MM.1S (cell line): ENCODE results near the gene ELP2.

ENCODE experiments used
- DNase-seq: peaks from one replicate; pipeline ENCODE4 v3.0.0-alpha.2; 2015
- H2AFZ ChIP-seq: fragments of 300-600 bp; sonication (generic); 2 replicates; pipeline ENCODE4 v1.6.0; 2016; ENCODE audit warnings: antibody characterized with exemption, low read length
- H3F3A ChIP-seq: fragments of 300-600 bp; sonication (generic); 2 replicates; pipeline ENCODE4 v1.6.1; 2016; ENCODE audit warnings: mild to moderate bottlenecking, antibody characterized with exemption, low read length, moderate library complexity, mixed read lengths; ENCODE audit not compliant: insufficient read depth
- H3K27ac ChIP-seq: fragments of 300-600 bp; sonication (generic); 2 replicates; pipeline ENCODE4 v1.5.1; 2016; ENCODE audit warnings: mild to moderate bottlenecking, low read length
- H3K27me3 ChIP-seq: fragments of 300-600 bp; sonication (generic); replicated peaks from 2 replicates; pipeline ENCODE4 v1.6.0; 2016; ENCODE audit warnings: low read length; ENCODE audit not compliant: insufficient read depth
- H3K36me3 ChIP-seq: fragments of 300-600 bp; sonication (generic); replicated peaks from 2 replicates; pipeline ENCODE4 v1.6.1; 2016; ENCODE audit warnings: mild to moderate bottlenecking, low read length, mixed read lengths; ENCODE audit not compliant: insufficient read depth
- H3K4me1 ChIP-seq: fragments of 300-600 bp; sonication (generic); 2 replicates; pipeline ENCODE4 v1.6.1; 2016; ENCODE audit warnings: low read length, mixed read lengths
- H3K4me2 ChIP-seq: fragments of 300-600 bp; sonication (generic); 2 replicates; pipeline ENCODE4 v1.6.0; 2016; ENCODE audit warnings: low read depth, low read length
- H3K4me3 ChIP-seq: fragments of 300-600 bp; sonication (generic); 2 replicates; pipeline ENCODE4 v1.5.1; 2016; ENCODE audit warnings: low read length, mixed read lengths
- H3K79me2 ChIP-seq: fragments of 300-600 bp; sonication (generic); 2 replicates; pipeline ENCODE4 v1.6.1; 2016; ENCODE audit warnings: mixed run types, low read length, mixed read lengths
- H3K9ac ChIP-seq: fragments of 300-600 bp; sonication (generic); 2 replicates; pipeline ENCODE4 v1.6.1; 2016; ENCODE audit warnings: low read length, mixed read lengths
- H3K9me2 ChIP-seq: fragments of 300-600 bp; sonication (generic); replicated peaks from 2 replicates; pipeline ENCODE4 v1.6.1; 2016; ENCODE audit warnings: mild to moderate bottlenecking, low read length, mixed read lengths; ENCODE audit not compliant: insufficient read depth
- H3K9me3 ChIP-seq: fragments of 300-600 bp; sonication (generic); replicated peaks from 2 replicates; pipeline ENCODE4 v1.6.1; 2016; ENCODE audit warnings: mild to moderate bottlenecking, low read length, mixed read lengths; ENCODE audit not compliant: insufficient read depth
- H4K20me1 ChIP-seq: fragments of 300-600 bp; sonication (generic); 2 replicates; pipeline ENCODE4 v1.6.1; 2016; ENCODE audit warnings: mild to moderate bottlenecking, low read length, moderate library complexity, mixed read lengths; ENCODE audit not compliant: insufficient read depth
- EZH2 ChIP-seq: fragments of 300-600 bp; sonication (generic); optimal IDR thresholded peaks from 2 replicates; pipeline ENCODE3; 2017; ENCODE audit warnings: low read depth, mild to moderate bottlenecking, antibody characterized with exemption, low read length, mixed read lengths
- EZH2phosphoT487 ChIP-seq: fragments of 300-600 bp; sonication (generic); IDR thresholded peaks from 2 replicates; pipeline ENCODE4 v1.6.1; 2018; ENCODE audit warnings: antibody characterized with exemption, low read length
- TF ChIP-seq, protein P1 (sequence below): fragments of 300-600 bp; sonication (generic); IDR thresholded peaks from 2 replicates; pipeline ENCODE4 v1.5.1; 2016; ENCODE audit warnings: antibody characterized with exemption, low read length, mixed read lengths

Gene ELP2

DNA sequence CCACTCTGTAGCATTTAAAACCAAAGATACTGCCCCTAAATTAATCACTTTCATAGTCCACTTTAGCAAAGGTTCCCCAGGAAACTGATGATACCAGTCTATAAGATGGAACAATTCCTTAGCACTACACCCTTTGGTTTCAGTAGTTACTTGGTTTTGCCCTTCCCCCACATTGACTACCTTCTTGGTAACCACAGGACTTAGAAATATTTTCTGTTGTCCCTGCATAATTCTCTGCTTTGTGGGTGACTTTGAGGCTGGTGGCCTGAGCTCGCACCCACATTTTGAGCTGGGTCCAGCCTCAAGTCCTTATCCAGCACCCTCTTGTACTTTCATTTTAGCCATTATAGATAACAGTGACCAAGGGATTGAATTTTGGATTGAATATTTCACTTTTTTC, 23.1 kb downstream of the ELP2 start:
- H3K79me2 ChIP-seq = peaks cover 7% of the 10 kb centered on the region
- peaks cover 17% of the 10 kb centered on the region for H3F3A ChIP-seq
- H3K27me3 ChIP-seq = no peaks in the 10 kb centered on the region
- H3K9me2 ChIP-seq = no peaks in the 10 kb centered on the region
- TF ChIP-seq, protein P1, sequence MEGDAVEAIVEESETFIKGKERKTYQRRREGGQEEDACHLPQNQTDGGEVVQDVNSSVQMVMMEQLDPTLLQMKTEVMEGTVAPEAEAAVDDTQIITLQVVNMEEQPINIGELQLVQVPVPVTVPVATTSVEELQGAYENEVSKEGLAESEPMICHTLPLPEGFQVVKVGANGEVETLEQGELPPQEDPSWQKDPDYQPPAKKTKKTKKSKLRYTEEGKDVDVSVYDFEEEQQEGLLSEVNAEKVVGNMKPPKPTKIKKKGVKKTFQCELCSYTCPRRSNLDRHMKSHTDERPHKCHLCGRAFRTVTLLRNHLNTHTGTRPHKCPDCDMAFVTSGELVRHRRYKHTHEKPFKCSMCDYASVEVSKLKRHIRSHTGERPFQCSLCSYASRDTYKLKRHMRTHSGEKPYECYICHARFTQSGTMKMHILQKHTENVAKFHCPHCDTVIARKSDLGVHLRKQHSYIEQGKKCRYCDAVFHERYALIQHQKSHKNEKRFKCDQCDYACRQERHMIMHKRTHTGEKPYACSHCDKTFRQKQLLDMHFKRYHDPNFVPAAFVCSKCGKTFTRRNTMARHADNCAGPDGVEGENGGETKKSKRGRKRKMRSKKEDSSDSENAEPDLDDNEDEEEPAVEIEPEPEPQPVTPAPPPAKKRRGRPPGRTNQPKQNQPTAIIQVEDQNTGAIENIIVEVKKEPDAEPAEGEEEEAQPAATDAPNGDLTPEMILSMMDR = no peak
- TF ChIP-seq EZH2 = no peak
- TF ChIP-seq EZH2phosphoT487 = no peak
- H3K9me3 ChIP-seq = no peaks in the 10 kb centered on the region
- no peak overlapping the region for H2AFZ ChIP-seq
- no peaks in the 10 kb centered on the region for H4K20me1 ChIP-seq
- peak; percentile 33 for DNase-seq
- peak overlapping the region; percentile 21; the same call in 1 of the 2 replicates for H3K27ac ChIP-seq
- no peak overlapping the region for H3K4me3 ChIP-seq
- H3K4me2 ChIP-seq = peak overlapping the region; percentile 14; the same call in 1 of the 2 replicates
- H3K4me1 ChIP-seq = peaks cover 48% of the 10 kb centered on the region
- H3K36me3 ChIP-seq = peaks cover 11% of the 10 kb centered on the region; the same call in 1 of the 2 replicates
- H3K9ac ChIP-seq = no peak overlapping the region

GRCh38 chr18:36153203-36153602, 23.5 kb downstream of the ELP2 start:
- Histone ChIP-seq H3K36me3 (peaks cover 11% of the 10 kb centered on the region; the same call in 1 of the 2 replicates), H3F3A (peaks cover 17% of the 10 kb centered on the region), H3K4me2 (peak overlapping the region; percentile 14; the same call in 1 of the 2 replicates), H2AFZ (no peak overlapping the region), H3K79me2 (peaks cover 7% of the 10 kb centered on the region), H3K9ac (no peak overlapping the region), H3K27ac (peak overlapping the region; percentile 21; the same call in 1 of the 2 replicates), H3K4me1 (peaks cover 48% of the 10 kb centered on the region), H4K20me1 (no peaks in the 10 kb centered on the region), H3K27me3 (no peaks in the 10 kb centered on the region), H3K9me2 (no peaks in the 10 kb centered on the region), H3K9me3 (no peaks in the 10 kb centered on the region), H3K4me3 (no peak overlapping the region)
- no peak for TF ChIP-seq EZH2phosphoT487
- no peak for TF ChIP-seq EZH2
- TF ChIP-seq, protein P1 = no peak
- no peak for DNase-seq

- TF ChIP-seq EZH2 = no peak
- Histone ChIP-seq H4K20me1 (no peaks in the 10 kb centered on the region), H3K27me3 (no peaks in the 10 kb centered on the region), H3K27ac (no peak overlapping the region), H3K4me1 (peaks cover 45% of the 10 kb centered on the region), H3K9ac (no peak overlapping the region), H3F3A (peaks cover 17% of the 10 kb centered on the region), H3K9me3 (no peaks in the 10 kb centered on the region), H3K9me2 (no peaks in the 10 kb centered on the region), H3K79me2 (peaks cover 7% of the 10 kb centered on the region), H3K36me3 (peaks cover 11% of the 10 kb centered on the region; the same call in 1 of the 2 replicates), H2AFZ (no peak overlapping the region), H3K4me2 (no peak overlapping the region), H3K4me3 (no peak overlapping the region)
- no peak for DNase-seq
Observed at GRCh38 chr18:36153771-36154170, 24.1 kb downstream of the ELP2 start.

GRCh38 chr18:36155851-36156757, 26.4 kb downstream of the ELP2 start:
- H3K27ac ChIP-seq = no peak overlapping the region
- H2AFZ ChIP-seq = no peak overlapping the region
- peaks cover 24% of the 10 kb centered on the region for H3K4me1 ChIP-seq
- no peaks in the 10 kb centered on the region for H3K9me2 ChIP-seq
- H3F3A ChIP-seq = 0 out of 2 replicates have a peak, but pooled peaks cover under 1% of the 10 kb centered on the region
- H3K9me3 ChIP-seq = no peaks in the 10 kb centered on the region
- H3K9ac ChIP-seq = no peak overlapping the region
- peaks cover 3% of the 10 kb centered on the region; the same call in 1 of the 2 replicates for H3K79me2 ChIP-seq
- no peaks in the 10 kb centered on the region for H3K27me3 ChIP-seq
- H3K4me2 ChIP-seq = no peak overlapping the region
- TF ChIP-seq, protein P1 = no peak
- TF ChIP-seq EZH2phosphoT487 (no peak), EZH2 (no peak)
- DNase-seq = no peak
- H3K4me3 ChIP-seq = no peak overlapping the region
- no peaks in the 10 kb centered on the region for H4K20me1 ChIP-seq
- peaks cover 16% of the 10 kb centered on the region; the same call in 1 of the 2 replicates for H3K36me3 ChIP-seq
